Uterus (tissue), 2 donors: Measurements from ENCODE around the gene ZFPM1.

ENCODE experiments used
- POLR2A ChIP-seq, 2 donors: fragments of 450-650 bp; IDR thresholded peaks; one replicate each; pipeline ENCODE4 v1.6.1; 2016; ENCODE audit warnings: antibody characterized with exemption in 2 of 2, mild to moderate bottlenecking in 1 of 2, moderate library complexity in 1 of 2
- TF ChIP-seq, protein P1 (sequence below), 4 experiments: fragments of 200-600 bp in 2 of 4; fragments of 450-650 bp in 2 of 4; sonication (generic) in 2 of 4; IDR thresholded peaks; one replicate each; pipeline ENCODE4 v1.5.1; 2016 to 2019; ENCODE audit warnings: antibody characterized with exemption in 4 of 4, mild to moderate bottlenecking in 2 of 4, moderate library complexity in 1 of 4

DNA sequence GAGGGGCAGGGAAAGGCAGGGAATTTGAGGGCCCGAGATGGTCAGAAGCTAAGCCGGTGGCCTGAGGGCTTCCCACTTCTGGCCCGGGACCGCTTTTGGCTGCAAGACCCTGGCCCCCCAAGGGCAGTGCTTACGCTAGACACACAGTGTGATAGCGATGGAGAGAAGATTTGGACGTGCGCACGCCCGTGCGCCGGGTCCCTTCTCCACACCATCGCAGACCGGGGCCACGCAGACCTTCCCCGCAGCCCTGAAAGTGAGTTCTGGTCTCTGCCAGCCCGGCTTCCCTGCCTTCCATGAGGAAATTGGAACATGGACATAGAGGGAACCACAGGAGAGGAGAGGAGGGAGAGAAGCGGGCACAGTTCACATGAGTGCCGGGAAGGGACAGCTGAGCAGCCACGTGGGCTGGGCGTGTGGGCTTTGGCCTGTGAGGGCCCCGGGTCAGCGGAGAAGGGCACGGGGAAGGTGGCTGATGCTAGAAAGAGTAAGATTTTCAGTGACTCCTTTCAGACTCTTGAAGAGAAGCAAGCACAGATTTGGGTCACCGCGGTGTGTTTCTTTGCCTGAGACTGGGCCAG is 23.8 kb downstream of the ZFPM1 start:
- TF ChIP-seq POLR2A (IDR thresholded peaks at IDR 0.05): no peak
- TF ChIP-seq, protein P1, sequence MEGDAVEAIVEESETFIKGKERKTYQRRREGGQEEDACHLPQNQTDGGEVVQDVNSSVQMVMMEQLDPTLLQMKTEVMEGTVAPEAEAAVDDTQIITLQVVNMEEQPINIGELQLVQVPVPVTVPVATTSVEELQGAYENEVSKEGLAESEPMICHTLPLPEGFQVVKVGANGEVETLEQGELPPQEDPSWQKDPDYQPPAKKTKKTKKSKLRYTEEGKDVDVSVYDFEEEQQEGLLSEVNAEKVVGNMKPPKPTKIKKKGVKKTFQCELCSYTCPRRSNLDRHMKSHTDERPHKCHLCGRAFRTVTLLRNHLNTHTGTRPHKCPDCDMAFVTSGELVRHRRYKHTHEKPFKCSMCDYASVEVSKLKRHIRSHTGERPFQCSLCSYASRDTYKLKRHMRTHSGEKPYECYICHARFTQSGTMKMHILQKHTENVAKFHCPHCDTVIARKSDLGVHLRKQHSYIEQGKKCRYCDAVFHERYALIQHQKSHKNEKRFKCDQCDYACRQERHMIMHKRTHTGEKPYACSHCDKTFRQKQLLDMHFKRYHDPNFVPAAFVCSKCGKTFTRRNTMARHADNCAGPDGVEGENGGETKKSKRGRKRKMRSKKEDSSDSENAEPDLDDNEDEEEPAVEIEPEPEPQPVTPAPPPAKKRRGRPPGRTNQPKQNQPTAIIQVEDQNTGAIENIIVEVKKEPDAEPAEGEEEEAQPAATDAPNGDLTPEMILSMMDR (IDR thresholded peaks at IDR 0.05): no peak
